Panc1 (cell line): Measurements from ENCODE around the gene OSBPL8. TPM values are rescaled to one million over a fixed set of nuclear protein-coding genes. Genes with fewer than 3 reads are reported as not detected.
"Not testable (repeated sequence)": the region's sequence is repeated elsewhere in the genome, so short reads cannot be mapped to it uniquely, and the experiment has no call there.

Source experiments
- ATAC-seq: fragments of 200-7000 bp; cut with Tn5 transposase; 2 replicates; pipeline ENCODE4 v1.9.1; 2020; ENCODE audit warnings: mild to moderate bottlenecking, moderate library complexity
- BruUV-seq: library from RNA; stranded (reverse); fragments of 400-500 nt; replicated peaks from 2 replicates; lab custom pipeline; 2021; lab: Mats Ljungman, UMichigan
- CTCF ChIA-PET: fragments of 300-600 bp; sonication (Branson Sonifier 250); formaldehyde crosslinking; loops from one replicate; lab custom pipeline; 2022; ENCODE audit warnings: antibody characterized with exemption; lab: Charles Lee
- POLR2A ChIA-PET: fragments of 300-600 bp; sonication (Branson Sonifier 250); formaldehyde crosslinking; loops from one replicate; lab custom pipeline; 2022; ENCODE audit warnings: antibody characterized with exemption; lab: Charles Lee
- DNase-seq: peaks from one replicate; pipeline ENCODE4 v3.0.0-alpha.2; 2010; ENCODE audit warnings: low read depth, low spot score
- H3K27ac ChIP-seq: 2 replicates; pipeline ENCODE4 v1.5.1; 2011; ENCODE audit warnings: mild to moderate bottlenecking, low read length, inconsistent platforms
- H3K27me3 ChIP-seq: fragments of 200-500 bp; sonication (Bioruptor generic); 2 replicates; pipeline ENCODE4 v1.6.0; 2014; ENCODE audit warnings: low read length, inconsistent platforms; ENCODE audit not compliant: control insufficient read depth, insufficient read depth
- H3K36me3 ChIP-seq: fragments of 200-500 bp; sonication (Bioruptor generic); 2 replicates; pipeline ENCODE4 v1.5.1; 2014; ENCODE audit warnings: inconsistent platforms, mild to moderate bottlenecking, low read length, moderate library complexity; ENCODE audit not compliant: control insufficient read depth, insufficient read depth
- H3K4me1 ChIP-seq: 2 replicates; pipeline ENCODE4 v1.5.1; 2011; ENCODE audit warnings: inconsistent platforms, mild to moderate bottlenecking, low read length, moderate library complexity; ENCODE audit not compliant: control insufficient read depth, insufficient read depth
- H3K4me3 ChIP-seq, 2 experiments: 2 replicates each; pipeline ENCODE4 v1.5.1; 2011 to 2012; ENCODE audit warnings: low read depth in 2 of 2, low read length in 2 of 2, mild to moderate bottlenecking in 2 of 2, inconsistent platforms in 1 of 2, moderate library complexity in 1 of 2
- H3K9me3 ChIP-seq: fragments of 200-500 bp; sonication (Bioruptor generic); 2 replicates; pipeline ENCODE4 v1.5.1; 2014; ENCODE audit warnings: low read depth, mild to moderate bottlenecking, inconsistent platforms, low read length, moderate library complexity; ENCODE audit not compliant: control insufficient read depth, insufficient read depth
- CTCF ChIP-seq: fragments of 450-650 bp; IDR thresholded peaks from 2 replicates; pipeline ENCODE4 v1.5.1; 2017; ENCODE audit warnings: mild to moderate bottlenecking
- POLR2AphosphoS5 ChIP-seq: IDR thresholded peaks from 2 replicates; pipeline ENCODE4 v1.6.1; 2012; ENCODE audit warnings: mild to moderate bottlenecking, low read depth, low read length, moderate library complexity
- REST ChIP-seq, 2 experiments: IDR thresholded peaks; 2 replicates each; pipeline ENCODE4 v1.6.1; 2011 to 2012; ENCODE audit warnings: low read depth in 2 of 2, control low read depth in 1 of 2, low read length in 1 of 2, mild to moderate bottlenecking in 1 of 2, moderate library complexity in 1 of 2; ENCODE audit not compliant: insufficient read depth in 1 of 2
- SIN3A ChIP-seq: IDR thresholded peaks from 2 replicates; pipeline ENCODE4 v1.6.1; 2012; ENCODE audit warnings: low read depth, mild to moderate bottlenecking, low read length, moderate library complexity, borderline replicate concordance; ENCODE audit not compliant: insufficient read depth
- TCF7L2 ChIP-seq: IDR thresholded peaks from 2 replicates; pipeline ENCODE4 v1.6.1; 2011; ENCODE audit warnings: mild to moderate bottlenecking, low read depth, low read length, inconsistent platforms
- in situ Hi-C: cut with HindIII; loops from 2 replicates; pipeline ENCODE4 v1.10.0; 2016; ENCODE audit warnings: low sequenced_read_pairs, low pct_unique_long_range_greater_than_20kb
- intact Hi-C: fragments of 100-400 bp; cut with micrococcal nuclease; formaldehyde crosslinking; loops from one replicate; pipeline ENCODE4 v1.10.0; 2022; ENCODE audit not compliant: unreplicated experiment
- total RNA-seq: library from RNA; stranded (reverse); gene quantifications from one replicate; pipeline ENCODE4 v1.2.1, GENCODE V29; 2021; ENCODE audit not compliant: unreplicated experiment

Gene OSBPL8
- total RNA-seq, 1 experiment from 2014 or later = 76.9 TPM

GRCh38 chr12:76383988-76384387 is 175.6 kb downstream of the OSBPL8 start:
- CTCF ChIA-PET = no interaction called here
- DNase-seq (no peak), ATAC-seq (no peak)
- Histone ChIP-seq H3K9me3 (no peaks in the 10 kb centered on the region), H3K36me3 (peaks cover 7% of the 10 kb centered on the region; the same call in 1 of the 2 replicates), H3K27me3 (no peaks in the 10 kb centered on the region), H3K27ac (no peak overlapping the region), H3K4me3 (no peak overlapping the region), H3K4me1 (no peaks in the 10 kb centered on the region)
- in situ Hi-C loops = no loop called here
- TF ChIP-seq SIN3A = no peak
- no peak for TF ChIP-seq TCF7L2
- no peak for TF ChIP-seq CTCF
- no peak for TF ChIP-seq POLR2AphosphoS5
- no peak for TF ChIP-seq REST (IDR thresholded peaks at IDR 0.05; ENCODE audit: insufficient read depth in 1 of 2, low read depth in 2 of 2, low read length in 1 of 2)
- POLR2A ChIA-PET = no interaction called here
- intact Hi-C loops = no loop called here
- no TSS peak for BruUV-seq

- Histone ChIP-seq H3K4me3 (no peak overlapping the region), H3K27me3 (no peaks in the 10 kb centered on the region), H3K4me1 (no peaks in the 10 kb centered on the region), H3K36me3 (no peaks in the 10 kb centered on the region; the same call in 1 of the 2 replicates), H3K27ac (no peak overlapping the region), H3K9me3 (no peaks in the 10 kb centered on the region)
- ATAC-seq = no peak
- intact Hi-C loops = no loop called here
- in situ Hi-C loops = no loop called here
- CTCF ChIA-PET = no interaction called here
- POLR2A ChIA-PET = interaction anchor here (0.6 kb wide), 1 partner anchor 228 kb away, joined by 4 read pairs; no protein-coding TSS in a partner anchor
- no TSS peak for BruUV-seq
- DNase-seq = no peak
- TF ChIP-seq SIN3A (no peak), TCF7L2 (no peak), CTCF (no peak), POLR2AphosphoS5 (no peak), REST (IDR thresholded peaks at IDR 0.05; ENCODE audit: insufficient read depth in 1 of 2, low read depth in 2 of 2, low read length in 1 of 2) (no peak)
These were observed 180.3 kb downstream of the OSBPL8 start for GRCh38 chr12:76379261-76379660.

- CTCF ChIA-PET, H3K36me3 ChIP-seq, H3K27me3 ChIP-seq, DNase-seq, H3K27ac ChIP-seq, POLR2A ChIA-PET, BruUV-seq, in situ Hi-C loops, H3K4me1 ChIP-seq, intact Hi-C loops, H3K4me3 ChIP-seq, H3K9me3 ChIP-seq, ATAC-seq: not testable (repeated sequence)
These were observed 182.7 kb downstream of the OSBPL8 start for GRCh38 chr12:76376876-76377275.
